SKM-1 treated with dmso at 0.1 percent for 144 hours (cell line): ENCODE results near the gene CD163L1.

Source experiments
- DNase-seq: peaks from one replicate; lab custom pipeline; 2025; ENCODE audit not compliant: unreplicated experiment; lab: John Stamatoyannopoulos, UW

The CD163L1 gene

DNA sequence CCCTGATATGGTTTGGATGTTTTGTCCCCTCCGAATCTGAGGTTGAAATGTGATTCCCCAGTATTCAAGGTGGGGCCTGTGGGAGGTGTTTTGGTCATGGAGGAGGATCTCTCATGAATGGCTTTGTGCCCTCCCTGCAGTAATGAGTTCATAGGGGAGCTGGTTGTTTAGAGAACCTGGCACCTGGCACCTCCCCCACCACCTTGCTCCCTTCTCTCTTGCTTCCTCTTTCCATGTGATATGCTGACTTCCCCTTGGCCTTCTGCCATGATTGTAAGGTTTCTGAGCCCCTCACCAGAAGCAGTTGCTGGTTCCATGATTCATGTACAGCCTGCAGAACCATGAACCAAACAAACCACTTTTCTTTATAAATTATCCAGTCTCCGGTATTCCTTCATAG, 32.6 kb downstream of the CD163L1 start:
- peak; percentile 37 for DNase-seq

- no peak for DNase-seq
Measured at GRCh38 chr12:7404275-7404674, 39.7 kb downstream of the CD163L1 start.

GRCh38 chr12:7403466-7403865, 40.5 kb downstream of the CD163L1 start:
- no peak for DNase-seq

- DNase-seq = no peak
Measured at GRCh38 chr12:7399089-7399488, 44.9 kb downstream of the CD163L1 start.

- no peak for DNase-seq
Measured at GRCh38 chr12:7396418-7396817, 47.5 kb downstream of the CD163L1 start.

DNA sequence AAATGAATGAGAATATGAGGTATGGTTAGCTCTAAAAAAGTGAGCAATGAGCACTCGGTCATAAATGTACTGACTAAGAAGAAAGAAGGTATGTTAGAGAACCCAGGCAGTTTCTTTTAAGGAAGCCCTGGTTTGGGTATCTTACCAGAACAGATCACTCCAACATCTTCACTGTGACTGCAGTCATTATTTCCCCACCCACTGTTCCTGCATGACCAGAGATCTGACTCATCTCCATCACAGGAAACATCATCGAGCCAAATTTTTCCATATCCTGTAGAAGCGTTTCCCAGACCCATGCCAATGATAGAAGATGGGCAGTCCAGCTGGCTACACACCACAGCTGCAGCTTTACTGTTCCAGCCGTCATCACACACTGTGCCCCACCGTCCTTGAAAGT, 48.0 kb downstream of the CD163L1 start:
- DNase-seq = no peak

GRCh38 chr12:7387289-7387688, 56.7 kb downstream of the CD163L1 start:
- no peak for DNase-seq

DNA sequence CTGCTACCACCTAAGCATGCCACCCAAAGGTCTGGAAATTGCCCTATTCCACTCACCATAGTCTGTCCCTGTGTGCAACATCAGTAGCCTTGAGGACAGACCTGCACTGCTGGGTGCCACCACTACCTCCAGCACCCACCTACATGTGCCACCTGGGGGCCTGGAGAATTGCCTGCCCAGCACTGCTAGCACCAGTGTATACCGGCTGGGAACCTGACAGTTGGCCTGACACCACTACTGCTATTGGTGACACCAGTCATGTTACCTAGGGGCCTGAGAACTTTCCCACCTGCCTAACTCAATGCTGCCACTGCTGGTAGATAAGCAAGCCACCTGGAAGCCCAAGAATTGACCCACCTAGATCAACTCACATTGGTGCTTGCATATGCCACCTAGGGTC, 60.8 kb downstream of the CD163L1 start:
- no peak for DNase-seq

DNA sequence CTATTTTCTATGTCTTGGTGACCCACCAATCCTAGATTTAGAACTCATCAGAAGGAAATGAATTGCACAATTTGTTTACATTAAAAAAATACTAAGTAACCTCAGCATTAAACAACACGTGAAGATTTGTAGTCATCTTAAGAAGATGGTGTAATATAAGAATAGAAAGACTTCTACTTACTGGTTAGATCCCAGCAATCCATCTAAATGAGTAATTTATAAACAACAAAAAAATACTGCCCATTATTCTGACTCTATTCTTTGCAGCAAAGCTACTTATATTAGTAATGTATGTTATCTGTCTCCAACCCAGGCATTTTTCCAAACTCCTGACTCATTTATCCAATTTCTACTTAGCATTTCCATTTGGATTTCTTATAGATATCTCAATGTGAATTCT, 67.8 kb downstream of the CD163L1 start:
- DNase-seq = no peak

- no peak for DNase-seq
Measured at GRCh38 chr12:7375145-7375543, 68.8 kb downstream of the CD163L1 start.

- DNase-seq = peak; percentile 0
Measured at GRCh38 chr12:7374423-7375144, 69.4 kb downstream of the CD163L1 start.

- no peak for DNase-seq
Measured at GRCh38 chr12:7373226-7373625, 70.7 kb downstream of the CD163L1 start.

GRCh38 chr12:7369274-7369729, 74.7 kb downstream of the CD163L1 start:
- no peak for DNase-seq

DNA sequence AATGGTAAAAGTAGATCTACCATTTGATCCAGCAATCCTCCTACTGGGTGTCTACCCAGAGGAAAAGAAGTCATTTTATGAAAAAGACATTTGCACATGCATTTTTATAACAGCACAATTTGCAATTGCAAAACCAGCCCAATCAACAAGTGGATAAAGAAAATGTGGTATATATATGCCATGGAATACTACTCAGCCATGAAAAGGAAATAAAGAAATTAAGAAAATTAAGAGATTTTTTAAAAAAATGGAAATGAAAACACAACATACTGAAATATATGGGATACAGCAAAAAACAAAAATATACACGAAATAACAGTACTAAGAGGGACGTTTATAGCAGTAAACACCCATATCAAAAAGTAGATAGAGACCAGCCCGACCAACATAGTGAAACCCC, 81.2 kb downstream of the CD163L1 start:
- DNase-seq = no peak

GRCh38 chr12:7361265-7361664, 82.7 kb downstream of the CD163L1 start:
- no peak for DNase-seq

DNA sequence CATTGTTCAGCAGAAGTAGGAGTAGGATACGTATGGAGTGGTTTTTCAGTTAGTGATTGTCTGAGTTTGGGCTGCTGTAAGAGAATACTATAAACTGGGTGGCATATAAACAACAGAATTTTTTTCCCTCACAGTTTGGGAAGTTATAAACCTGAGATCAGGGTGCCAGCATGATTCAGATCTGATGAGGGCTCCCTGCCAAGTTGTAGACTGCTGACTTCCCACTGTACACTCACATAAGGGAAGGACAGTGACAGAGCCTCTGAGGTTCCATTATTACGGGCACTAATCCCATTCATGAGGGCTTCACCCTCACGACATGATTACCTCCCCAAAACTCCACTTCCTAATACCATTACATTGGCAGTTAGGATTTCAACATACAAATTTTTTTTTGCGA, 89.4 kb downstream of the CD163L1 start:
- DNase-seq = no peak

- DNase-seq = no peak
Measured at GRCh38 chr12:7352661-7353060, 91.3 kb downstream of the CD163L1 start.

- DNase-seq = no peak
Measured at GRCh38 chr12:7351177-7351576, 92.8 kb downstream of the CD163L1 start.

DNA sequence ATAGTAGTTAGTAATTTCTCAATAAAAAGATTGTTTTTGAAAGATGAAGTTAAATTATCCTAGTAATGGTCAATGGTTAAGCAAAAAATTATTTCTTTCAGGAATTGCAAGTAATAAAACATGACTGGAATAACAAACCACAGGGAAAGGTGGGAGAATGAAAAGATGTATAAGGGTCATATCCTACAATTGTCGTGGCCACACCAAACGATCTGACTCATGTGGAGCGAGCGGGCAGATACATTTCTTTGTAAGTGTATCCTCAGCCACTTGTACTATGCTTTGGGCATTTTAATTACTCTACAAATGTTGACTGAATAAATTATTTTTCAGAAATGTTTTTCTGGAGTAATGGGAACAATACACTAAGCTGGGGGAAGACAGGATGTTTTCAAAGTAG, 94.5 kb downstream of the CD163L1 start:
- DNase-seq = no peak

- DNase-seq = peak; percentile 15
Measured at GRCh38 chr12:7346551-7347225, 97.3 kb downstream of the CD163L1 start.

DNA sequence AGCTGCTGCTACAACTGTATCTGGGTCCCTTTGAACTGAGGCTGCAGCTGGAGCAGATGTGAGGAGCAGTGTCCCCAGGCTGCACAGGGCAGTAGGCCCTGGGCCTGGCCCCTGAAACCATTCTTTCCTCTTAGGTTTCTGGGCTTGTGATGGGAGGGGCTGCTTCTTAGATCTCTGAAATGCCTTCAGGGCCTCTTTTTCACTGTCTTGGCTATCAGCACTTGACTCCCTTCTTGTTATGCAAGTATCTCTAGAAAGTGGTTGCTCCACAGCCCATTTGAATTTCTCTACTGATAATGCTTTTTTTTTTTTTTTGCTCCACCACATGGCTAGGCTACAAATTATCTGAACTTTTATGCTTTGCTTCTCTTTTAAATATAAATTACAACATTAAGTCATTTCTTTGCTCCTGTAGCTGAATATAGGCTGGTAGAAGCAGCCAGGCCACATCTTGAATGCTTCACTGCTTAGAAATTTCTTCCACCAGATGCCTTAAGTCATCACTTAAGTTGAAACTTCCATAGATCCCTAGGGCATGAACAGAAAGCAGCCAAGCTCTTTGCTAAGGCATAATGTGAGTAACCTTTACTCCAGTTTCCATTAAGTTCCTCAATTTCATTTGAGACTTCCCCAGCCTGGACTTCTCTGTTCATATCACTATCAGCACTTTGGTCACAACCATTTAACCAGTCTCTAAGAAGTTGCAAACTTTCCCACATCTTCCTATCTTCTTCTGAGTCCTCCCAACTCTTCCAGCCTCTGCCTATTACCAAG, 98.9 kb downstream of the CD163L1 start:
- DNase-seq = peak; percentile 42

DNA sequence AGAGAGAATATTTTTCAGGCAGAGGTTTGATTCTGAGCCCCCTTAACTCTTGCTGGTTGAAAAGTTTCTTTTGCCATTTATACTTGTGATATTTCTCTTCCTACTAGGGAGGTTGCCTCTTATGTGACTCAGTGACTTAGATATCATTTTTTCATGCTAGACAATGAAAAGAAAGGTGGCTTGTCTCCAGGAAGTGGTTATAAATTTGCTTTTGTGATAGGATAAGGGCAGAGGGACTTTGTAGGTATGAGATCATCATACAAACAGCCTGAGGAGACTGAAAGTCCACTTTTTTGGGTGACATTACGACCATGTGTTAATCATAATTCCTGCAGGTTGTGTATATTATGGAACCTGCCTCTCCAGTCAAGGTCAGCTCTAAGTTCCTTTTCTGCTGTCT, 104.3 kb downstream of the CD163L1 start:
- DNase-seq = no peak
